SK-N-MC (cell line): ENCODE results near the gene TNS2.

Source experiments
- DNase-seq: peaks from one replicate; pipeline ENCODE4 v3.0.0-alpha.2; 2011; ENCODE audit warnings: low read depth, low spot score
- H3K27ac ChIP-seq: fragments of 200-600 bp; sonication (generic); 2 replicates; pipeline ENCODE4 v1.5.1; 2016; ENCODE audit warnings: mixed run types
- H3K36me3 ChIP-seq: fragments of 200-600 bp; sonication (generic); 2 replicates; pipeline ENCODE4 v1.6.1; 2017; ENCODE audit warnings: antibody characterized with exemption, low read length, mixed read lengths; ENCODE audit not compliant: insufficient read depth
- H3K4me3 ChIP-seq: fragments of 200-600 bp; sonication (generic); 2 replicates; pipeline ENCODE4 v1.5.1; 2016
- H3K9ac ChIP-seq: fragments of 200-600 bp; sonication (generic); 2 replicates; pipeline ENCODE4 v1.8.0; 2017; ENCODE audit warnings: mixed run types, mixed read lengths; ENCODE audit not compliant: insufficient read length
- H3K9me3 ChIP-seq: fragments of 200-600 bp; sonication (generic); 2 replicates; pipeline ENCODE4 v1.6.1; 2017; ENCODE audit warnings: low read depth, mild to moderate bottlenecking, antibody characterized with exemption, low read length, moderate library complexity, mixed read lengths
- EZH2 ChIP-seq: fragments of 200-600 bp; sonication (generic); IDR thresholded peaks from one replicate; pipeline ENCODE4 v1.6.1; 2017; ENCODE audit warnings: antibody characterized with exemption
- FOXP2 ChIP-seq: optimal IDR thresholded peaks from 2 replicates; pipeline ENCODE3; 2011; ENCODE audit warnings: mild to moderate bottlenecking, moderate library complexity; ENCODE audit not compliant: insufficient read depth; ENCODE audit errors: extremely low read length, control extremely low read depth
- POLR2AphosphoS5 ChIP-seq: IDR thresholded peaks from 2 replicates; pipeline ENCODE4 v1.6.1; 2012; ENCODE audit warnings: mild to moderate bottlenecking, low read depth, low read length, borderline replicate concordance

Gene TNS2

GRCh38 chr12:53076461-53076860 lies 26.6 kb downstream of the TNS2 start:
- H3K9me3 ChIP-seq: no peaks in the 10 kb centered on the region
- no peak overlapping the region for H3K9ac ChIP-seq
- H3K36me3 ChIP-seq: peaks cover 11% of the 10 kb centered on the region; the same call in 1 of the 2 replicates
- DNase-seq: no peak
- TF ChIP-seq POLR2AphosphoS5: no peak
- TF ChIP-seq FOXP2: no peak
- no peak for TF ChIP-seq EZH2
- no peak overlapping the region for H3K4me3 ChIP-seq
- H3K27ac ChIP-seq: no peak overlapping the region

DNA sequence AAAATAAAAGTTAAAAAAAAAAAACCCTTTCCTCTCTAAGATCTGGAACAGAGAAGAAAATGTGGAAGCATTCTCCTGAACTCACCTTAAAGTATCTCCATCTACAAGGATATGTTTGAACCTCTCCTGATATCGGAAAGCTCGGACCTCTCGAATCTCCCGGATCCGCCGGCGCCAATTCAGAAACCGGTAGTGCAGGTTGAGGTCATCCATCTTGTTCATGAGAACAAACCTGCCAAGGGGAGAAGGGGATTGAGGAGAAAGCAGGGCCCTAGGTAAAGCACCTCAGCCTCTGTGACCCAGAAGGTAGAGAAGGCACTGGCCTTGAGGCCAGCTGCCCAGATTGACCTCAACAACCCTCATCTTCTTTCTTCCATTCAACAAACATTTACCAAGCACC lies 27.2 kb downstream of the TNS2 start:
- peaks cover 11% of the 10 kb centered on the region; the same call in 1 of the 2 replicates for H3K36me3 ChIP-seq
- H3K9me3 ChIP-seq: no peaks in the 10 kb centered on the region
- TF ChIP-seq EZH2 (no peak), POLR2AphosphoS5 (no peak)
- H3K27ac ChIP-seq: no peak overlapping the region
- no peak overlapping the region for H3K4me3 ChIP-seq
- DNase-seq: no peak
- no peak overlapping the region for H3K9ac ChIP-seq

GRCh38 chr12:53078425-53079225 lies 28.8 kb downstream of the TNS2 start:
- peak overlapping the region; percentile 88 for H3K9ac ChIP-seq
- TF ChIP-seq FOXP2 (no peak), POLR2AphosphoS5 (no peak), EZH2 (no peak)
- H3K9me3 ChIP-seq: no peaks in the 10 kb centered on the region
- peak overlapping the region; percentile 96 for H3K4me3 ChIP-seq
- H3K36me3 ChIP-seq: peaks cover 11% of the 10 kb centered on the region; the same call in 1 of the 2 replicates
- DNase-seq: no peak
- no peak overlapping the region; the same call in 1 of the 2 replicates for H3K27ac ChIP-seq

DNA sequence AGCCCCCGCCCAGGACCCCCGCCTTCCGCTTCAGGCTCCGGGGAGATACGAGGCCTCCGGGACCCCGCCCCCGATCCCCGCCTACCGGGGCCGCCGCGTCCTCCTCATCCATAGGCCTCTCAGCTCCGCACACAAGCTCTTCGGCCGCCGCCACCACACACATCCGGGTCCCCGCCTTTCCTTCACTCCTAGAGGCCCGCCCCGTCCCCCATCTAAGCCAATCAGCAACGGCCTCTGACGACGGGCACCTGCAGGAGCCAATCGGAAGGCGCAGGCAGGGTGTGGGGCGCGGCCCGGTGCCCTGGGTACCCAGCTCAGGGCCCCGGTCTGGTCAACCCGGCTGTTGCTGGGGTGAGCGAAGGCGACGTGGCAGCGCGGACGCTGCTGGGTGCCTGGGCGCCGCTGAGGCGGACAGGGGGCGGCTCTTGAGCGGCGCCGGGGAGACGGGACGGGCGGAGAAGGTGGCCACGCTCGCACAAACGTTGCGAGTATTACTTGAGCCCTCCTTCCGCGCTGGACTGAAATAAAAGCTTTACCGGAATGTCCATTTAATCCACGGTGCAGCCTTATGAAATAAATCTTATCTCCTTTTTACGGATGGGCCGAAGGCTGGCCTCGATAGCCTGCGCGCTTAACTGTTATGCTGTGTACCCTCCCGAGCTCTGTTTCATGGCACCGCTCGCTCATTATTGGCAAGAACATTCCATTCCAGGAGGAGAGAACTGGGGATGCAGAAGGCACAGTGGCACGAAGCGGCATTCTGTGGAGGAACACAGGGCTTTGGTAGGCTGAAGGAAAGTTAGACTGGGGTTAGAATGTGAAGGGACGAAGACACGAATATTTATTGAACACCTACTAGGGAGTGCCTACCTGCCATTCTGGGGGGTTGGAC lies 29.6 kb downstream of the TNS2 start, which contains the start of gene SPRYD3:
SPRYD3 (minus strand) TSS at position 165 of the 892 bp plus-strand sequence; CDS start at position 108, 57 bp downstream.
- peaks cover 6% of the 10 kb centered on the region; the same call in 1 of the 2 replicates for H3K36me3 ChIP-seq
- peak within 1 kb of the TSS; percentile 60; the same call in 1 of the 2 replicates for H3K27ac ChIP-seq
- peak within 1 kb of the TSS; percentile 88 for H3K9ac ChIP-seq
- peak within 1 kb of the TSS; percentile 96 for H3K4me3 ChIP-seq
- no peaks in the 10 kb centered on the region for H3K9me3 ChIP-seq
- DNase-seq: peak; percentile 47
- TF ChIP-seq POLR2AphosphoS5 (peak; percentile 83), FOXP2 (no peak)

DNA sequence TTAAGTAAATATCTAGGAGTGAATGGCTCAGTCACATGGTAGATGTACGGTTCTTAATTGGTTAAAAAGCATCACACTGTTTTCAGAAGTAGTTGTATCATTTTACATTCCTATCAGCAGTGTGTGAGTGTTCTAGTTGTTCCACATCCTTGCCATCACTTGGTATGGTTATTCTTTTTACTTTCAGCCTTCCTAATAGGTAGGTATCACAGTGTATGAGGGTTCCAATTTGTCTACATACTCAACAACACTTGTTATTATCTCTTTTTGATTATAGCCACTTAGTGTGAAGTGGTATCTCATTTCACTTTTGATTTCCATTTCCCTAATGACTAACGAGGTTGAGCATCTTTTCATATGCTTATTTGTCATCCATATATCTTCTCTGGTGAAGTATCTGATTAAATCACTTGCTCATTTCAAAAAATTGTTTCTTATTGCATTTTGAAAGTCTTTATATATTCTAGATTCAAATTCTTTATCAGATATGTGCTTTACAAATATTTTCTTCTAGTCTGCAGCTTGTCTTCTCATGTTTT lies 32.8 kb downstream of the TNS2 start:
- no peaks in the 10 kb centered on the region for H3K9me3 ChIP-seq
- H3K36me3 ChIP-seq: no peaks in the 10 kb centered on the region
- no peak overlapping the region for H3K27ac ChIP-seq
- TF ChIP-seq EZH2 (no peak), FOXP2 (no peak), POLR2AphosphoS5 (no peak)
- H3K9ac ChIP-seq: no peak overlapping the region
- no peak overlapping the region for H3K4me3 ChIP-seq
- no peak for DNase-seq

- Histone ChIP-seq H3K9me3 (no peaks in the 10 kb centered on the region), H3K9ac (no peak overlapping the region), H3K27ac (no peak overlapping the region), H3K4me3 (no peak overlapping the region), H3K36me3 (no peaks in the 10 kb centered on the region)
- DNase-seq: no peak
- TF ChIP-seq EZH2 (no peak), FOXP2 (no peak), POLR2AphosphoS5 (no peak)
Observed at GRCh38 chr12:53086361-53086760, 36.5 kb downstream of the TNS2 start.

GRCh38 chr12:53090105-53090504 lies 40.2 kb downstream of the TNS2 start:
- no peaks in the 10 kb centered on the region for H3K9me3 ChIP-seq
- no peak for DNase-seq
- no peak overlapping the region for H3K4me3 ChIP-seq
- no peaks in the 10 kb centered on the region for H3K36me3 ChIP-seq
- peak overlapping the region; percentile 93; the same call in 1 of the 2 replicates for H3K27ac ChIP-seq
- TF ChIP-seq POLR2AphosphoS5 (no peak), FOXP2 (no peak), EZH2 (no peak)
- no peak overlapping the region for H3K9ac ChIP-seq

DNA sequence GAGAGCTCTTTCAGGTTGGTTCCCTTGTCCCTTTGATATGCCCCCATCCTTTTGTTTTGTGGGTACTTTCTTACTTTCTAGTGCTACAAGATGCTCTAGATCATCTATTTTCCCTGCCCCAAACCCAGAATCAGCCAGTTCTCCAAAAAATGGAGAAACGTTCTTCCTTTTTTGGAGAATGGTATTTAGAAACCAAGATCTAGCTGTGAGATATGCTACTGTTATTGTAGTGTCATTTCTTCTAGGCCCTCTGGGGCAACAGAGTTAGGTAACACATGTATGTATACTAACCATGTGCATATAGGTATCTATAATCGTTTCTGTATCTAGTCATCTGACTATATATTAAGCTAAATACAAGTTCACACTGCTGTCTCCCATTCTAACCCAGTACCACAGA lies 40.7 kb downstream of the TNS2 start:
- peak overlapping the region; percentile 62 for H3K4me3 ChIP-seq
- DNase-seq: no peak
- H3K27ac ChIP-seq: peak overlapping the region; percentile 93
- no peaks in the 10 kb centered on the region for H3K9me3 ChIP-seq
- TF ChIP-seq EZH2 (no peak), FOXP2 (no peak), POLR2AphosphoS5 (no peak)
- H3K36me3 ChIP-seq: no peaks in the 10 kb centered on the region
- H3K9ac ChIP-seq: peak overlapping the region; percentile 64

DNA sequence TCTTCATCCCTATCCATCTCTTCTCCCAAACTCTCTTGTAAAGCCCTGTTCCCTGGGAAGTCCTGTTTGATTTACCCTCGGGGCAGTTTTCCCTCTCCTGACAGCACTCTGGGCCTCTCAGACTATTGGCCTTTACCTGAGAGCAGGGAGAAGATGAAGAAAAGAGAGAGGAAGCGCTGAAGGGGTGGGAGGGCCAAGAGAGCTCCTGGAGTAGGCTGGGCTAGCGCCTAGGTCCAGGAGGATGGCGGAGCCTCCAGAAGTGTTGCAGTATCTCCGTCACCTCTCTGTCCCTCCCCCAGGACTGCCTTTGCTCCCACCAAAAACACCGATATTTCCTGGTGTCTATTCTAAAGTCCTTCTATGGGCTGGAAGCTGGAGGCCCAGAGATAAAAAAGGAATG lies 41.9 kb downstream of the TNS2 start:
- H3K4me3 ChIP-seq: no peak overlapping the region
- TF ChIP-seq FOXP2 (no peak), EZH2 (no peak), POLR2AphosphoS5 (no peak)
- H3K9ac ChIP-seq: no peak overlapping the region
- H3K36me3 ChIP-seq: no peaks in the 10 kb centered on the region
- H3K27ac ChIP-seq: peak overlapping the region; percentile 93
- H3K9me3 ChIP-seq: no peaks in the 10 kb centered on the region
- no peak for DNase-seq
